GM18951 (cell line): ENCODE data around the gene OCIAD2.
"Not testable (repeated sequence)": the region's sequence is repeated elsewhere in the genome, so short reads cannot be mapped to it uniquely, and the experiment has no call there.

ENCODE experiments used
- POLR2A ChIP-seq: IDR thresholded peaks from 4 replicates; pipeline ENCODE4 v1.6.1; 2011; ENCODE audit warnings: mild to moderate bottlenecking; ENCODE audit not compliant: insufficient read length, insufficient read depth; ENCODE audit errors: extremely low read depth
- in situ Hi-C: fragments of 300-500 bp; cut with MboI; formaldehyde crosslinking; loops from one replicate; pipeline ENCODE4 v1.12.0; 2022; ENCODE audit warnings: low sequenced_read_pairs, mixed read lengths, inconsistent platforms; ENCODE audit not compliant: unreplicated experiment

The OCIAD2 gene

DNA sequence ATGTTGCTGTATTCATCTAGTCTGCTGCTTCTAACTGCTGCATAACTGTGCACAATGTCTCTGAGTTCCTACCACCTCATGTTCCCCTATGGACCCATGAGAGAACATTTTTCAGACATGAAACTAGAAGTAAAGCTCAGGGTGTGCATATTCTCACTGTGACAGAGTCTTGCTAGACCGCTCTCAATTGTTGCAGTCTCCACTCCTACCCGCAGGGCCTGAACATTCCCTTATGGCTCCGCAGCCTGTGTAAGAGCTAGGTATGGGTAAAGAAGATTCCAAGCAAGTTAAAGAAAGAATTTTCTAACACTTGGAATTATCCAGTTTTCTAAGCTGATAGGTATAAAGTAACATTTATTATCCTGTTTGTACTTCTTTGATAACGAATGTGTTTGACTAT, 5.4 kb downstream of the OCIAD2 start:
- in situ Hi-C loops = no loop called here
- no peak for TF ChIP-seq POLR2A

DNA sequence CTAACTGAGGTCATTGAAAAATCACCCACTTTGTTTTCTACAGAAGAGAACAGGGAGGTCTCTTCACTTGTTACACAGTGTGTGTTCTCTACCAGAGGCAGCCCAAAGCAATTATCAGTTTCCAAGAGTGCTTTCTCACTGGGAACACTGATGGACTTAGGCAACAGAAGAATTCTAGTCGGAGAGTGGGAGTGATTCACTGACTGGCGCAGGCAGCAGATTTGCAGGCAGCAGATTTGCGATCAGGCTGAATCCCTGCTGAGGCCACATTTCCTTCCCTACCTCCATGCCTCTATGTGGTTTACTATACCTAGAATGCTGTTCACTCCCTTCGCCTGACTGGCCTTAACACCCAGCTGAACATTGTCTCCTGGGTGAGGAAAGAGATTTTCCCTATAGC, 6.6 kb downstream of the OCIAD2 start:
- in situ Hi-C loops = no loop called here
- TF ChIP-seq POLR2A = no peak

DNA sequence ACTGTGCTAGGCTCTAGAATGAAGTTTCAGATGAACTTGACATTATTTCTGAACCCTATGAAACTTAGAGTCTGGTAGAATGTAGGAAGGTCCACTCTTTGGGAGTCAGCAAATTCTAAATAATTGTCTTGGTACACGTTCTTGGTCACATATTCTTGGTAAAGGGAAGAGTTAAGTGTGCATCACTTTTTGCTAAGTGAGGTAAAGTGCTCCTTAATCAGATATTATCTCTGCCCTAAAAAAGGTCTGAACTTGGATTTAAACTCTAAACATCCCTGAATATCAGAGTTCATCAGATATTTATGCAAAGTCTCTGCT, 7.2 kb downstream of the OCIAD2 start:
- no peak for TF ChIP-seq POLR2A
- in situ Hi-C loops = no loop called here

DNA sequence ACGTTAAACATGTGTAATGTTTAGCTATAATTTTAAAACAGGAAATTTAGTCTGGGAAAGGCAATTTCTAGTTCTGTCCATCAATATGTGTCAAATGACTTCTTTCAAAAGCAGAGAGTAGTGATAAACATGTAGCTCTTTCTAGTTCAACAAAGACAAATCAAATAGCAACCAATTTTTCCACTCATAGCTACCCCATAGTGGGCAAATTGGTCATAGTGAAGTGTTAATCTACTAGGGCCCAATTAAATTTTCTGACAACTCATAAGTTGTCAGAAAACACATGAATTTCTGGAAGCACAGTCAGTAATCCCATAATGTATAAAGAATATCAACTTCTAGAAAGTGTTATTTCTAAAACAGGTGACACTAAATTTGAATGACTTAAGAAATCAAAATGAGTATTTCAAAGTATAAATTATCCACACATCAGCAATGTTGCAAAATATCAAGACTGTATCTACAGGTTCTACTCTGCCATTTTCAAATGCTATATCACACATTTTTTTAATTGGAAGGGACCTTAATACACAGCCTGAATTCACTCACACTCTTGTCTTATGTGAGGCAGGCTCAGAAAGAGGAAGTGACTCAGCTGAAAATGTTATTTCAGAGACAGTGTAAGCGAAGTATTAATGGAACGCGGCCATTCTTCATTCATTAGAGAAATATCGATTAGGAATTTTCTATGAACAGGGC, 7.7 kb downstream of the OCIAD2 start:
- TF ChIP-seq POLR2A = no peak

DNA sequence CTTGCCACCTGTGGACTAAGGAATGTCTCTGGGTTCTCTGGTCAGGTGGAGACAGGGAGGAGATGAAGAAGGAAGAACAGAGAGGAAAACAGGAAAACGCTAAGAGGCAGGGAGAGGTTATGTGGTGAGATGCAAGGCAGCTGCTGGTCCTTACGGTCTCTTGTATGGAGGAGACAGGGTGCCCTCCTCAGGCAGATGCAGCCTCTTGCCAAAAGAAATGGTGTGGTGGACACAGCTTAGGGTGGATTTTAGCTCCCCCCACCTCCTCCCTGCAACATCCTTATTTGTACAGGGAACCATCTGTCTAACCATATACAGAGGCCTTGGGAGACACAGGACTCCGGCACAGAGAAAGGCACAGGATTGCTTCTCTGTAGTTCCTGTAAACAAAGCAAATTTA, 9.7 kb downstream of the OCIAD2 start:
- TF ChIP-seq POLR2A = no peak
- in situ Hi-C loops = no loop called here

More for the DNA sequence above, 7.7 kb downstream of the OCIAD2 start:
- in situ Hi-C loops = no loop called here

DNA sequence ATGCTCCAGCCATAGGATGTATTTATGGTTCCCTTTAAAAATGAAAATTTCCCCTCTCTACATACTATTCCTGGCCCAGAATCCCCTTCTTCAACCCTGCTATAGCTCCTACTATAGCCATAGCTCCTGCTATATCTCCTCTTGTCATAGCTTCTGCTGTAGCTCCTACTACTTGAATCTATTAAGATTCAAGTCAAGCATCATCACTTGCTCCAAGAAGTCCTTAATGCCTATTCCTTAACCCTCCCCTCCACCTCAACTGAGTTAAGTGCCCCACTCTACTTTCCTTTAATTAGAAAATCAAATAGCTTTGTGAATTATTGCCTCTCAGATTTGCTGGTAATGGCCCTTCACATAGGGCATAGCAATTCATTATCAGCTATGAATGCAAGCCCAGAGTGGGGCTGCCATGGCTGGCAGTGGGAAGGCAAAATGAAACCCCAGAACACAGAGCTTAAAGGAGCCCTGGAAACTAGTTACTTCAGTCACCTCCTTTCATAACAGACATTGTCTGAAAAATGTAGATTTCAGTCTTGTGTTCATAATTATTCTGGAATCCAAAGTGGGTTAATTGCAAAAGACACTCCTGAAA, 15.4 kb downstream of the OCIAD2 start:
- no peak for TF ChIP-seq POLR2A
- in situ Hi-C loops = no loop called here

DNA sequence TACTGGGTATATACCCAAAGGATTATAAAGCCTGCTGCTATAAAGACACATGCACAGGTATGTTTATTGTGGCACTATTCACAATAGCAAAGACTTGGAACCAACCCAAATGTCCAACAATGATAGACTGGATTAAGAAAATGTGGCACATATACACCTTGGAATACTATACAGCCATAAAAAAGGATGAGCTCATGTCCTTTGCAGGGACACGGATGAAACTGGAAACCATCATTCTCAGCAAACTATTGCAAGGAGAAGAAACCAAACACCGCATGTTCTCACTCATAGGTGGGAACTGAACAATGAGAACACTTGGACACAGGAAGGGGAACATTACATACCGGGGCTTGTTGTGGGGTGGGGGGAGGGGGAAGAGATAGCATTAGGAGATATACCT, 16.8 kb downstream of the OCIAD2 start:
- in situ Hi-C loops = not testable (repeated sequence)

DNA sequence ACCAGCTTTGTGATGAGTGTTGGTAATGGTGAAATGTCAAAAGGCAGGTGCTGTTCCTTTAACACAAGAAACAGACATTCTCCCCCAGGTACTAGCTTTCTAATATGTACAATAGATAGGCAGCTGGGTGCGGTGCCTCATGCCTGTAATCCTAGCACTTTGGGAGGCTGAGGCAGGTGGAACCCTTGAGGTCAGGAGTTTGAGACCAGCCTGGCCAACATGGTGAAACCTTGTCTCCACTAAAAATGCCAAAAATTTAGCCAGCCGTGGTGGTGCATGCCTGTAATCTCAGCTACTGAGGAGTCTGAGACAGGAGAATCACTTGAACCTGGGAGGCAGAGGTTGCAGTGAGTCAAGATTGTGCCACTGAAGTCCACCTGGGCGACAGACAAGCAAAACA, 24.9 kb downstream of the OCIAD2 start:
- in situ Hi-C loops = not testable (repeated sequence)

DNA sequence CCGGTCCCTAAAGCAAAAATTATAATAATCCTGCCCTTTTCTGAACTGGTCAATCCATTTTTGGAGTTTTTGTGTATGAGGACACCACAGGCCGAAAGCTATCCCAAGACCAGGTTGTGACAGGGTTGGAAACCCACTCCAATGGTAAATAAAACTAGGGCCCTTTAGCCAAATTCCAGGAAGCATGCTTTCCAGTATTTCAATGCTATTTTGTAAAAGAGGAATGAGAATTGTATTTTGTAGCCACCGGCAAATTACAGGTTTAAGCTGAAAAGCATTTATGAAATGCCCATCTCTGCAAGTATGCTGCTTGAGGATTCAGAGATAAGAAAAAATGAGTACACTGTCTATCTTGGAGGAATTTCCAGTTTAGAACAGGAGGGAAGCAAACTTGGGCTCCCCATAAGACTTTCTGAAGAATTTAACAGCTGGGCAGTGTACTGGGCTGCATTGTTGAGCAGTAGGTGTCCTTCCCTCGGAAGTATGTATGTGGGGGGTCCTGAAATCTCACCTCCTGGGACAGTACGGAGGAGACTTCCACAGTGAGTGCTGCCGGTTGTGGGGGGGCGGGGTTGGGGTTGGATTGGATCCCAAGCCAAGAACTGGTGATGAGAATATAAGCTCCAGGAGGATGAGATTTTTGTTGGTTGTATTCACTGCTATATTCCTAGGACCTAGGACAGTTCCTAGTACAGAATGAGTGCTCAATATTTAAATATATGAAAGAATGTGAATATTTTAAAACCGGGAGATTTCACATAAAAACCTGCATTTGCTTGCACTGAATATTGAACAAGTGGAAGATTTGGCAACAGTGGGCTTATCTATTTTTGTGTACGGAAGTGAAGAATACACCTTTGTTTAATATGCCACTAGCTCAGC, 26.8 kb downstream of the OCIAD2 start:
- no peak for TF ChIP-seq POLR2A
- in situ Hi-C loops = no loop called here

DNA sequence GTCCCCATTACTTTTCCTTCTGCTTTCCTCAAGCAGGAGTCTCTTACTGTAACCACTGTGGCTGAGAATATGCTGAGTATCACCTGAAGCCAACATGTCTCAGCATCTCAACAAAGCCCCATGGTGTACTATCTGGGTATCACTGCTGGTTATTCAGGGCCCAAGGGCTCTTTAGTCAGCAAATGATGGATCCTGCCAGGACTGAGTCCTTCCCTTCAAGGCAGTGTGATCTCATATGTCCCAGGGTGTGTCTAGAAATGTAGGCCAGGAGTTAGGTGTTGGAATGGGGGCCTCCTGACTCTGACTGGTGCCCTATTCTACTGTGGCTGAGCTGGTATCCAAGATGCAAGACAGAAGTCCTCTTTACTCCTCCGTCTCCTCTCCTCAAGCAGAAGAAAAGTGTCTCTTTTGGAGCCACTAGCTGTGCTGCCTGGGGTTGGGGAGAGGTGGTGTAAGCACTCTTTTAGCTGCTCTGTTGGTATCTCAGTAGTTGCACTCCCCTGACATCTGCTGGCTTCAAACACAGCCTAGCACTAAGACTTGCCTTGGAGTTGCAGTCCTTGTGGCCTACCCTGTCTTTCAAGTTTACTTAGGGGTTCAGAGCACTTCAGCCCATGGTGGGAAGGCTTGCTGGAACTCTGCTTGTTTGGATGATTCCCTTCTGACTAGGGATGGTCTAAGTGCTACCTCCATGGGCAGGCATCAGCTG, 28.6 kb downstream of the OCIAD2 start:
- in situ Hi-C loops = no loop called here
- TF ChIP-seq POLR2A = no peak

DNA sequence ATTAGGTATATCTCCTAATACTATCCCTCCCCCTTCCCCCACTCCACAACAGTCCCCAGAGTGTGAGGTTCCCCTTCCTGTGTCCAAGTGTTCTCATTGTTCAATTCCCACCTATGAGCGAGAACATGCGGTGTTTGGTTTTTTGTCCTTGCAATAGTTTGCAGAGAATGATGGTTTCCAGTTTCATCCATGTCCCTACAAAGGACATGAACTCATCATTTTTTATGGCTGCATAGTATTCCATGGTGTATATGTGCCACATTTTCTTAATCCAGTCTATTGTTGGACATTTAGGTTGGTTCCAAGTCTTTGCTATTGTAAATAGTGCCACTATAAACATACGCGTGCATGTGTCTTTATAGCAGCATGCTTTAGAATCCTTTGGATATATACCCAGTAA, 41.9 kb downstream of the OCIAD2 start:
- in situ Hi-C loops = not testable (repeated sequence)

DNA sequence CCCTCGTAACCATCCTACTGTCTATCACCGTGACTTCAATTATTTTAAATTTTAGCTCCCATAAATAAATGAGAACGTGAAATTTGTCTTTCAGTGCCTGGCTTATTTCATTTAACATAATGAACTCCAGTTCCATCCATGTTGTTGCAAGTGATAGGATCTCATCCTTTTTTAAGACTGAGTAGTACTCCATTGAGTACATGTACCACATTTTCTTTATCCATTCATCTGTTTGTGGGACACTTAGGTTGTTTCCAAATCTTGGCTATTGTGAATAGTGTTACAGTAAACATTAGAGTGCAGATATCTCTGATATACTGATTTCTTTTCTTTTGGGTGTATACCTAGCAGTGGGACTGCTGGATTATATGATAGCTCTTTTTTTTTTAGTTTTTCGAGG, 42.8 kb downstream of the OCIAD2 start:
- TF ChIP-seq POLR2A = no peak
- in situ Hi-C loops = no loop called here

DNA sequence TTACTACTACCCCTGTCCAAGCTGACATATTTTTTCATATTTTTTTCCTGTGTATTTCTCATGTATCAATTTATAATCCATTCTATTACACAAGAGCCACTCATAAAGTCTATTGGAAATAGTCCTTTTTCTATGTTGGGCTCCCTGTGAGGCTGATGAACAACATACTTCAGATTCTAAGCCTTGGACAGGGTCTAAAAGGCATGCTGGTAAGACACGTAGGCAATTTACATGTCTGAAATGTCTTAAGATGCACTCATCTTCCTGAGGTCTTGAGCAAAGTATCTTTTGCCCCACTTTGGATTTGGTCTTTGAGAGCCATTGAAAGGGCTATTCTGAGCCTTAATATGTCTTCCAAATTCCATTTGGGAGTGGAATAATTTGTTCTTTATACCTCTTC, 43.9 kb downstream of the OCIAD2 start:
- in situ Hi-C loops = no loop called here
- TF ChIP-seq POLR2A = no peak

DNA sequence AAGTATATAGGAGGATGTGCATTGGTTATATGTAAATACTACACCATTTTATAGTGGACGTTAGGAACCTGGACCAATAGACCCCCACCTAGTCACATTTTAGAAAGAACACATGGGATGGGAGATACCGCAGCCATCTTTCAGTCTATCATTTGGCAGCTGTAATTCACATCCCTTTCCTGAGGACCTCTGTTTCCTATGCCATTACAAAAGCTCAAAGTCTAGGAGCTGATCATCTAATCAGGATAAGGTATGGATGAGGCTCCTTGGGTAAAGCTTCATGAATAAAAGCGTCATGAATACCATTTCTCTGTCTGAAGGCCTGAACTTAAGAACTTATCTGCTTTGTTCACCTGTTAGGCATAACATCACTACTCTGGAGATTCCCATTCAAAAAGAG, 44.5 kb downstream of the OCIAD2 start:
- no peak for TF ChIP-seq POLR2A

More for the DNA sequence above, 44.5 kb downstream of the OCIAD2 start:
- in situ Hi-C loops = no loop called here
